HG02973 (cell line): Measurements from ENCODE around the gene PDS5B.
"Not testable (repeated sequence)": the region's sequence is repeated elsewhere in the genome, so short reads cannot be mapped to it uniquely, and the experiment has no call there.

Experiments used
- ATAC-seq: cut with Tn5 transposase; IDR thresholded peaks from one replicate; pipeline ENCODE4 v1.9.1; 2021; ENCODE audit warnings: moderate library complexity; ENCODE audit not compliant: unreplicated experiment

PDS5B gene

DNA sequence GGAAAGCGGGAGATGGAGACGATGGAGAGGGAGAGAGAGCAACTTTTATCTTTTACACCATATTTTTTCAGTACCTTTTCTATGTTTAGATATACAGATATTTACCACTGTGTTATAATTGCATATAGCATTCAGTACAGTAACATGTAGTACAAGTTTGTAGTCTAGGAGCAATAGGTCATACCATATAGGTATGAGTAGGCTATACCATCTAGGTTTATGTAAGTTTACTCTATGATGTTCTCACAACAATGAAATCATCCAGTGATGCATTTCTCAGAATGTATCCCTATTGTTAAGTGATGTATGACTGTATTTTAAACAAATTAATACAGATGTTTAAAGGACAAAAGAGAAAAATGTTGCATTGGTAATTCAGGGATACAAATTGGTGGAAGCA is 136.1 kb downstream of the PDS5B start:
- no peak for ATAC-seq

DNA sequence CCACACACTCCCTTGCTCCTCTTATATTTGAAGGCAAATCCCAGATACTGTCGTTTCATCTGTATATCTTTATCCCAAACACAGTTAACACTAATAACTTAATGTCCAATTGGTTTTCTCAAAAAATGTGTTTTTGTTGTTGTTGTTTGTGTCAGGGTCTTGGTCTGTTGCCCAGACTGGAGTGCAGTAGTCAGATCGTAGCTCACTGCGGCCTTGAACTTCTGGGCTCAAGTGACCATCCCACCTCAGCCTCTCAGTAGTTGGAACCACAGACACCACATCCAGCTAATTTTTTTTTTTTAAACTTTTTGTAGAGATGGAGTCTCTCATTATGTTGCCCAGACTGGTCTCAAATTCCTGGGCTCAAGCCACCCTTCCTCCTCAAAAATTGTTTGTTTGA is 137.7 kb downstream of the PDS5B start:
- ATAC-seq, result no peak

DNA sequence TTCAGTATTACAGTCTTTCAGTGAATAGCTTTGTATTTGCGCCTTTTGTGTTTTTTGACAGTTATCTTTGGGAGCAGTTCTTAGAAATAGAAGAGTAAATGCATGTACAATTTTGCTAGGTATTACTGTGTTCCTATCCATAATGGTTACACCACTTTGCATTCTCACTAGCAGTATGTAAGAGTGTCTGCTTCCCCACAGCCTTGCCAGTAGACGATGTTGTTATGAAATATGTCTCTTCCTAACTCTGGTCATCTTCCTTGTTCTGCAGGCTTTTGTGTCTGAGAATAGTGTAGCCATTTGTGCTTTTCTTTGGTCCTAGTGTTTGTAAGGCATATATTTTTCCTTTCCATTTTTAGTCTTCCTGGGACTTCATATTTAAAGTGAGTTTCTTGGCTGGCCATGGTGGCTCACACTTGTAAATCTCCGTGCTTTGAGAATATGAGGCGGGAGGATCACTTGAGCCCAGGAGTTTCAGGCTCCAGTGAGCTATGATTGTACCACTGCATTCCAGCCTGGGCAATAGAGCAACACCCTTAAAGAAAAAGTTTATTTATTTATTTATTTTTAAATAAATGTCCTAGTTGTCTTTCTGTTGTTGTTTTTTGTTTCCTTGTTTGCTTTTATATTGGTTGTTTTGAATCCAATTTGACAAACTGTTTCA is 140.3 kb downstream of the PDS5B start:
- ATAC-seq, result no peak

DNA sequence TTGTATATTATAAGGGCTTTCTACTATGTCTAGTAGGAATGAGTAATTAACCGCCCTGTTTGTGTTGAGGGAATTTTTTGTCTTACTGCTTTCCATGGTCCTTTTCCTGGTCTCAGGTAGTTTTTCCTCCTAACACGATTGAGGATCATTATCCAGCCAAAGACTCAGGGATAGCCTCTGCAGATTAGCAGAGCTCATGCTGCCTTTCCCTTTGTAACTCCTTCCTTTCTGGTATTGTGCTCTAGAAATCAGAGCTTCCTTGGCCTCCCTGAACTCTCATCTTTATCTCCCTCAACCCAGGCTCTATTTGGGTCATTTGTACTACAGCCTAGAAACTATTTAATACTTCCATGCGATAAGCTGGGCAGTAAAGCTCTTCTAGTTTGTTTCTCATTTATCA is 142.1 kb downstream of the PDS5B start:
- no peak for ATAC-seq

DNA sequence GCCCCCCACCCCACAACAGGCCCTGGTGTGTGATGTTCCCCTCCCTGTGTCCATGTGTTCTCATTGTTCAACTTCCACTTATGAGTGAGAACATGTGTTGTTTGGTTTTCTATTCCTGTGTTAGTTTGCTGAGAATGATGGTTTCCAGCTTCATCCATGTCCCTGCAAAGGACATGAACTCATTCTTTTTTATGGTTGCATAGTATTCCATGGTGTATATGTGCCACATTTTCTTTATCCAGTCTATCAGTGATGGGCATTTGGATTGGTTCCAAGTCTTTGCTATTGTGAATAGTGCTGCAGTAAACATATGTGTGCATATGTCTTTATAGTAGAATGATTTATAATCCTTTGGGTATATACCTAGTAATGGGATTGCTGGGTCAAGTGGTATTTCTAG is 142.8 kb downstream of the PDS5B start:
- ATAC-seq, result not testable (repeated sequence)

DNA sequence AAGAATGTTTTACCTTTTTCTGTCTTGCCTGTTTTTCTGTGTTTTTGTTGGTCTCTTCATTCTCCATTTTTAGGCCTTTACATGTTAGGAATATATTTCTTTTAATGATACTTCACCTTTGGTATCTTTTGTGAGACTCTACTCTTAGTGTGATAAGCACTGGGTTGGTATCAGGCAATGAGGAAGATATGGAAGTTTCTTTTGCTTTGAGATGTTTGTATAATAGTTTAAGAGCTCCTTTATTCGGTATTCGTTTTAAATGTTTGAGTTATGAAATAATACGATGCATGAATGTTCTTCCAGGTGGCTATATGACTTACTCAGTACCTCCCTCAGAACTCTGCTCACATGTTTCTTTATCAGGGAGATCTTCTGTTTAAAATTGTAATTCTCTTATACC is 144.8 kb downstream of the PDS5B start:
- no peak for ATAC-seq

DNA sequence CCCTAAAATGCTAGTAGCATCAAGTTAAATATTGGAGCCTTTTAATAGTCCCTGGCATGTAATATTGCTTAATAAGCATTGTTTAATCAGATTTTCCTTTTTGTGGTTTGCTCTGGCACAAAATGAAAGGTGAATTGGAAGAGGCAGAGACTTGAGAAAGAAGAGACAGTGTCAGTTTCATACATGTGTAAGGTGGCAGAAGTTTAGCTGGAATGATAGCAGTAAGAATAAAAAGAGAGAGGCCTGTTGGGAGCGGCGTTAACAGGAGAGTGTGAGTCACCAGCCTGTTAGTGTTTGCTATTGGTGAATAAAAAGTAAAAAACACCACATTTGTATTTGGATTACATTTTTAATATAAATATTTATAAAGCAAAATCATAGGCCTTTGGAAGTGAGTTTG is 145.3 kb downstream of the PDS5B start:
- no peak for ATAC-seq

DNA sequence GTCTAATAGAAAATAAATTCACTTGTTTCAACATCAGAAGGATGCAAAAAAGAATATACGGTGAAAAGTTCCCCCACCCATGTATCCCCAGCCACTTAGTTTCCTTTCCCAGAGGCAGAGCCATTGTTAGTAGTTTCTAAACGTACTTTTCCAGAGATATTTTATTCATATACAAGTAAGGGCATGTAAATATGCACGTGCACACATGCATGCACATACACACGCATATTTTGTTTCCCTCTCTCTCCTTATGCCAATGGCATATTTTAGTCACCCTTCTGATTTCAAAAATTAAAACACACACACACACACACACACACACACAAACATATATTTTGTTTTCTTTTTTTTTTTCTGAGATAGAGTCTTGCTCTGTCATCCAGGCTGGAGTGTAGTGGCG is 147.4 kb downstream of the PDS5B start:
- no peak for ATAC-seq

DNA sequence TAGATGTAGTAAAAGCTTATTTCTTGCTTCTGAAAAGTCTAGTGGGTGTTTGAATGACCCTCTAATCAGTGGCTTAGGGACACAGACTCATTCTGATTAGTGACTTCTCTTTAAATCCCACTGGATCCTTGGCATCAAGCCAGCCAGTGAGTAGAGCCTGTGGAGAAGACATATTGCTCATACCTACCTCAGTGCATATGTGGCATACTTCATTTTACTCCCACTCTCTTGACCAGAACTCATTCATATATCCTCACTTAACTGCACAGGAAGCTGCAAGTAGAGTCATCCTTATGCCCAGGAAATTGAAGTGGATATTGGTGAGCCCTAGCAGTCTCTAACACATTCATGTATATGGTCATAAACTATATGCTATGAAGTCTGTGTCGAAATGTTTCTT is 148.3 kb downstream of the PDS5B start:
- no peak for ATAC-seq

DNA sequence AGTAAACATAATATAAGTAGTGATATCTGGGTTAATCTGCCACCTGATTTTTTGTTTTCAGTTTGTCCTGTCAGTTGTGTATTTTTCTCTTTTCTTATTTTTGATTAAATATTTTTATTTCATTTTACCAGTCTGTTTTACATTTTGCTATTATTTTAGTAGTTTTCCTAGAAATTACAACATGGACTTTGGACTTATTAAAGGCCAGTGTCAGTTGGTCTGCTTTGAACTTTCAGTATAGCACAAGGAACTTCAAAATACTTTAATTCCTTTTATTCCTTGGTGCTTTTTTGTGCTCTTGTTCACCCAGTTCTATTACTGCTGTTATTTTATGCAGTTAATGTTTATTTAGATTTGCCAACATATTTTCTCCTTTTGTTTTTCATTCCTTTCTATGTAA is 149.6 kb downstream of the PDS5B start:
- ATAC-seq, result no peak

DNA sequence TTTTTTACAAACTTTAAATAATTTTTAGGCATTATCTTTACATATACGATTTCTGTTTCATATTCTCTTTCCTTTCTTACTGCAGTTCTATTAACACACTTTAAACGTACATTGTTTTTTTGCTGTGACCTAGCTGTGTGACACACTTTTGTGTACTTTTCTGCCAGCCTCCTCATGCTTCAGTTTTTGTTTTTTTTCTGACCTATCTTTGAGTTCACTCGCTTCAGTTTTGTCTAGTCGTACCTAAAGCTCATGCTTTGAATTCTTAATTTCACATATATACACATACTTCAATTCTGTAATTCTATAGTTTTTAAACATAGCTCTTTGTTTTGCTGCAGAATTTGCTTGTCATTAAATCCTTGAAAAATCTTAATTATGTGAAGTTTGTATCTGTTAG is 150.4 kb downstream of the PDS5B start:
- ATAC-seq, result no peak

DNA sequence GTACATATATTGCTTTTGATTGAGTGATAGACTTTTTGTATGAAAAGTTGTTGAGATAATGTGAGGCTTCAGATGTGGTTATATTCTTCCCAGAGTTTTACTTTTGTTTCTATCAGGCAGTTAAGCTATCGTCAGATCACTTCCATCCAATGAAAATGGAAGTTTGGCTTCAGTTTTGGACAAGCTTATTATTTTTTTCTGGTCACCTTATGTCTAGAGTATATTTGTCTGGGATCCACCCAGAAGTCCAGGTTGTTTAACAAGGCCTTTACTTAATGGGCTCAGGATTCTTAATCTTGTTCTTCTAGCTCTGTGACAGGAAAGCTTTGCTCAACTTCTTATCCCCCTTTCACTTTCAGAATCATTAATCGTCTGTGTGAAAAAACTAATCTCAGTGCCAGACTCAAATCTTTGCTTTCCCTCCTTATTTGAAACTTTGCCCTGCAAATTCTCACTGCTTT is 150.9 kb downstream of the PDS5B start:
- peak; percentile 62 for ATAC-seq

DNA sequence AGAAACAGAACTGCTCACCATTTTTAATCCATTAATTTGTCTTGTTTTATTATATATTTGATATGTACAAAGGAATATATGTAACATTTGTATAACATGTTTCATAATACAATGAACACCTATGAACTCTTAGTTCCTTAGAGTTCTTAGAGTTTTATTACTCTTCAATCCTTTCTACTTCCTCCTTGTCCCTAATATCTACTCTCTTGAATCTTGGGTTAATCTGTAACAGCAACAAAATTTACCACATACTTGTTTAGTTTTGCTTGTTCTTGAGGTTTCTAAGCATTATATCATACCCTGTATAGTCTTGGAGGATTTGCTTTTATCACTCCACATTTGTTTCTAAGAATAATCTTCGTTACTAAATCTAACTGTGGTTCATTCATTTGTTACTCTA is 151.4 kb downstream of the PDS5B start:
- peak; percentile 43 for ATAC-seq

DNA sequence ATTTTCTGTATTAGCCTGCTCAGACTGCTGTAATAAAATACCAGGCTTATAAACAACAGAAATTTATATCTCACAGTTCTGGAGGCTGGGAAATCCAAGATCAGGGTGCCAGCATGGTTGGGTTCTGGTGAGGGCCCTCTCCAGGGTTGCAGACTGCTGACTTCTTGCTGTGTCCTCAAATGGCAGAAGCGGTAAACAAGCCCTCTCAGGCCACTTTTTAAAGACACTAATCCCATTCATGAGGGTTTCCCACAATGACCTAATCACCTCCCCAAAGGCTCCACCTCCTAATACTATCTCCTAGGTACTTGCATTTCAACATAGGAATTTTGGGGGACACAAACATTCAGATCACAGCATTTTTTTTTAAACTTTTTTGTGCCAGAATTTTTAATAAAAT is 159.3 kb downstream of the PDS5B start:
- ATAC-seq, result no peak

DNA sequence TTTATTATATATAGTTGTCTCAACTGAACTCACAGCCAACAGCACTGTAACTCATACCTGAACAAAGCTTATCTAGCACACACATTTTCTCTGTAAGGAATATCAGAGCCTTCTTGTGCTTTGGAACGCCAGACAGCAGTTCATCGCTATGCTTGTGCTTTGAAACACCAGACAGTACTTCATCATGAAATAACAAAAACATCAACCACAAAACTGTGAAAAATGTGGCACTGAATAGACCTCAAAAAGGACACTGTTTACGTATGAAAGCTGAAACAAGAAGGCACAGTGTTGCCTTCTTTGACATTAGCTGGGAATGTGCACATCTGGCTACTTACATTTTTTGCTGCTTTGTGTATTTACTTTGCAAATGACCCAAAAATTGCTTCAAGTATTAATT is 160.2 kb downstream of the PDS5B start:
- ATAC-seq, result no peak

DNA sequence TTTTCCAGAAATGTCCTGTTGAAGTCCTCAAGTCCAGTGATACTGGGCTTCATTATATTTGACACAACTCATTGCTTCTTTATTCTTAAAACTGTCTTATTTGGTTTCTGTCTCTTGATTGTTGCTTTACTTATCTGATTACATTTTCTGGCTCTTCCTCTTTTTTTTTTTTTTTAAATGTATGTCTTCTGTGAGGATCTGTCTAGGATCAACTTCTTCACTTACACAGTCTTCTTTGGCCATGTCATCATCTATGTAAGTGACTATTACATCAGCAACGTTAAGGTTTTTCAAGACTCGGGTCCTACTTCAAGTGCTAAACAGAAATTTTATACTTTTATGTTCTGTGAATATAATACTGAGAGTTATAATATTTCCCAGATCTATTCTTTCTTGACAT is 162.1 kb downstream of the PDS5B start:
- ATAC-seq, result no peak

DNA sequence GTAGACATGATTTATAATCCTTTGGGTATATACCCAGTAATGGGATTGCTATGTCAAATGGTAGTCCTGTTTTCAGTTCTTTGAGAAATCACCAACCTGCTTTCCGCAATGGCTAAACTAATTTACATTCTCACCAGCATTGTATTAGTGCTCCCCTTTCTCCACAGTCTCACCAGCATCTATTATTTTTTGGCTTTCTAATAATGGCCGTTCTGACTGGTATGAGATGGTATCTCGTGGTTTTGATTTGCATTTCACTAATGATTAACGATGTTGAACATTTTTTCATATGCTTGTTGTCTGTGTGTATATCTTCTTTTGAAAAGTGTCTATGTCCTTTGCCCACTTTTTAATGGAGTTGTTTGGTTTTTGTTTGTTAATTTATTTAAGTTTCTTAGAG is 165.1 kb downstream of the PDS5B start:
- no peak for ATAC-seq

DNA sequence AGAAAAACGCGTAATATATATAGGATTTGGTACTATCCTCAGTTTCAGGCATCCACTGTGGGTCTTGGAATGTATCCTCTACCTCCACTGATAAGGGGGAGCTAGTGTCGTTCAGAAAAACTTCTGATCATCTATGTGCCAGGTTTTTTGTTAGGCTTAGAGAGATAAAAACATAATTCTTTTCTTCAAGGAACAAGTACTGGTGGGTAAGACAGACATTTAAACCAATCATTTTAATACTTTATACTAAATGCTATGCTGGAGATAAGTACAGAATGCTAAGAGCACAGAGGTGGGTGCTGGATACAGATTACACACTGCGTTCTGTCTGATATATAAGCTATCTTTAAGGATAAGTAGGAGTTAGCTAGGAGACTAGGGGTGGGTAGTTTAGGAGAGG is 166.1 kb downstream of the PDS5B start:
- no peak for ATAC-seq

DNA sequence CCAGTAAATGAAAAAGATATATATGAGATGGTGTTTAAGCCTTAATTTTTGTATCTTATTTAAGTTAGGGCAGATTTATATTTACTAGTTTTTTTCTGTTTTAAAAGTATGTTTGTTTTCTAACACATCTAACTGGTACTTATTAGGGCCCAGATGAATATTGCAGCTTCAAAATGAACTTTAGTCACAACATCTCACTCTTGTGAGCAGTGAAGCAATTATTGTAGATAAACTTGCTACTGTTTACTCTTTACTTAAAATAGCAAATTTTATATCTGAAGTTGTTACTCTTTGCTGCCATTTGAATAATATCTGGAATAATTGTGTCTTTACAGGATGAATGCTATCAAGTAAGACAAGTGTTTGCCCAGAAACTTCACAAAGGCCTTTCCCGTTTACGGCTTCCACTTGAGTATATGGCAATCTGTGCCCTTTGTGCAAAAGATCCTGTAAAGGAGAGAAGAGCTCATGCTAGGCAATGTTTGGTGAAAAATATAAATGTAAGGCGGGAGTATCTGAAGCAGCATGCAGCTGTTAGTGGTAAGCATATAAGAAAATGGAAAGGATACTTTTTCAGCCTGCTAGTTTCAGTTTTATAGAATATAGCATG is 166.8 kb downstream of the PDS5B start:
- no peak for ATAC-seq

DNA sequence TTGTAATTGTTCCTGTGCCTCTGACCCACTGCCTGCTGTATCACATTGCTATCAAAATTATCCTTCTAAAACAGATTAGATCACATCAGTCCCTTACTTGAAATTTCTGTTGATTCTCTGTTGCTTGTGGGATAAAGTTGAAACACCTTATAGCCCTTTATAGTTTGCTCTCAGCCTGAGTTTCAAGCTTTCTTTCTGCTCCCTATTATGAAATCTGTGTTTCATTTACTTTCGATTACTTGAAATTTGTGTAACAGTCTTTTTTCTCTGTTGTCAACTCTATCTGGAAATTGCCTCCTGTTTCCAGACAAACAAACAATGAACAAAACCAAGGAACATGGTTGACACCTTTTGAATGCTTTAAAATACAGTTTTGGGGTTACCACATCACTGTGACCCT is 167.9 kb downstream of the PDS5B start:
- no peak for ATAC-seq

DNA sequence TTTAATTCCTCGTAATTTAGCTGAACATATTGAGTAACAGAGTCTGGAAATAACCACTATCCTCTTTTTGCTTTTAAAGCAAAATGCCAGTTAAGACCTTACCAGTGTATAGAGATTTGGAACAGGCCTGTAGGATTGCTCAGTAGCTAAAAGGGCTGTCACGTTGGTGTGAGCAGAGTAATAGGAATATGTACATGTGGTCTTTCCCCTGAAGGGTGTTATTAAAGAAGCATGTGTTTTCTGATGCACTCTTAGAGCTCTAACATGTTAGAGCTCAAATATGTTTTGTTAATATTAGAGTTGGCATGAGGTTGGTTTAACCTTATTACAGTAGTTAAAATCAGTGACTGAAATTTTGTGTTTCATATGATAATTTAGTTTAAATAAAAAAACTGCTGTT is 172.9 kb downstream of the PDS5B start:
- no peak for ATAC-seq

DNA sequence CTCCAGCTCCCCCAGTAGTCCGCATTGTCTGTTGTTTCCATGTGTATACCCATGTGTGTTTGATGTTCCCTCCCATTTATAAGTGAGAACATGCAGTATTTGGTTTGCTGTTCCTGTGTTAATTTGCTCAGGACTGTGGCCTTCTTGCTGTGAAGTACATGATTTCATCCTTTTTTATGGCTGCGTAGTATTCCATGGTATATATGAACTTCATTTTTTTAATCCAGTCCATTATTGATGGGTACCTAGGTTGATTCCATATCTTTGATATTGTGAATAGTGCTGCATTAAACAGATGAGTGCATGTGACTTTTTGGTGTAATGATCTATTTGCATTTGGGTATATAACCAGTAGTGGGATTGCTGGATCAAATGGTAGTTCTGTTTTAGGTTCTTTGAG is 175.2 kb downstream of the PDS5B start:
- no peak for ATAC-seq

DNA sequence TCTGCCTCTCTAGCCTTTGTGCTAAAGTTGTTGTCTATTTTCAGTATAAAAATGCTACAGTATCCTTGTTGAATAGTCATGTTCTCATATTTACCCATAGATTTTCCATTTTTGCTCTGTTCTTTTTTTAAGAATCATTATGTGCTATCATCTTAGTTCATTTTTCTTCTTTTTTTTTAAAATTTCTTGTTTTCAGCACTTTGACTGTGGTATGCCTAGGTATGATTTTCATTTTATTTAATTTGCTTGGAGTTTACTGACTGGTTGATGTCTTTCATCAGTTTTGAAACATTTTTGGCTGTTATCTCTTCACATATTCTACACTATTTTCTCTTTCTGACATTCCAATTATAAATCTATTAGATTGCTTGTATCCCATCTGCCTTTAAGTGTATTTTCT is 192.9 kb downstream of the PDS5B start:
- ATAC-seq, result no peak
